ENCODE data around the gene TRIO.

The TRIO gene

GRCh38 chr5:14268738-14269137 lies 125.6 kb downstream of the TRIO start:
- H3K14ac ChIP-seq (ENCODE audit: low read length): peak overlapping the region; percentile 82

GRCh38 chr5:14269395-14269794 lies 126.3 kb downstream of the TRIO start:
- Histone ChIP-seq H4K91ac (ENCODE audit: low read depth, low read length) (no peak overlapping the region), H2BK120ac (ENCODE audit: insufficient read depth, low read length, poor library complexity) (peak overlapping the region; percentile 71), H4K8ac (ENCODE audit: low read depth, low read length) (no peak overlapping the region), H3K79me2 (ENCODE audit: control insufficient read depth, insufficient read depth, low read length, poor library complexity) (peaks cover 4% of the 10 kb centered on the region), H3K9ac (ENCODE audit: low read length) (no peak overlapping the region), H3K14ac (ENCODE audit: low read length) (no peak overlapping the region), H3K9me3 (ENCODE audit: insufficient read depth, low read depth, low read length) (no peaks in the 10 kb centered on the region), H3K27me3 (ENCODE audit: insufficient read depth, low read length) (no peaks in the 10 kb centered on the region), H2AK5ac (ENCODE audit: low read length) (no peak overlapping the region), H2BK12ac (ENCODE audit: low read length) (no peak overlapping the region), H2BK5ac (ENCODE audit: low read depth, low read length, poor library complexity) (peak overlapping the region; percentile 25), H3K4me2 (ENCODE audit: low read length) (peak overlapping the region; percentile 45), H3K79me1 (ENCODE audit: low read length) (peaks cover 20% of the 10 kb centered on the region), H3K18ac (ENCODE audit: low read length) (no peak overlapping the region), H3K4me3 (ENCODE audit: low read depth, low read length) (no peak overlapping the region), H3K23ac (ENCODE audit: low read length) (no peak overlapping the region), H3K4ac (ENCODE audit: low read depth, low read length) (no peak overlapping the region), H3K27ac (ENCODE audit: low read depth, low read length) (peak overlapping the region; percentile 97), H3K4me1 (ENCODE audit: control insufficient read depth in 1 of 2, insufficient read depth in 2 of 2, low read length in 2 of 2) (peaks cover 24 to 30% of the 10 kb centered on the region in 2 experiments), H4K12ac (ENCODE audit: low read depth, low read length) (no peak overlapping the region), H2AFZ (ENCODE audit: insufficient read depth, low read length, poor library complexity) (no peak overlapping the region), H3K36me3 (ENCODE audit: control insufficient read depth in 1 of 2, insufficient read depth in 2 of 2, low read length in 2 of 2) (peaks cover 3 to 4% of the 10 kb centered on the region in 2 experiments)
- DNase-seq: peak in 1 of 2 donors; percentile 35
- no CpG with 5 or more reads among the region's 2 CpGs for WGBS (ENCODE audit: extremely low coverage, insufficient coverage, insufficient read length)

More at GRCh38 chr5:14268738-14269137, 125.6 kb downstream of the TRIO start:
- Histone ChIP-seq H2AK5ac (ENCODE audit: low read length) (peak overlapping the region; percentile 76), H3K36me3 (ENCODE audit: control insufficient read depth in 1 of 2, insufficient read depth in 2 of 2, low read length in 2 of 2) (peaks cover 3 to 4% of the 10 kb centered on the region in 2 experiments), H3K27me3 (ENCODE audit: insufficient read depth, low read length) (no peaks in the 10 kb centered on the region), H3K18ac (ENCODE audit: low read length) (peak overlapping the region; percentile 79), H4K8ac (ENCODE audit: low read depth, low read length) (peak overlapping the region; percentile 71), H3K79me1 (ENCODE audit: low read length) (peaks cover 20% of the 10 kb centered on the region), H4K12ac (ENCODE audit: low read depth, low read length) (no peak overlapping the region), H3K23ac (ENCODE audit: low read length) (no peak overlapping the region), H2BK12ac (ENCODE audit: low read length) (peak overlapping the region; percentile 78), H2AFZ (ENCODE audit: insufficient read depth, low read length, poor library complexity) (peak overlapping the region; percentile 64), H3K79me2 (ENCODE audit: control insufficient read depth, insufficient read depth, low read length, poor library complexity) (peaks cover 4% of the 10 kb centered on the region), H3K9ac (ENCODE audit: low read length) (no peak overlapping the region), H3K4me3 (ENCODE audit: low read depth, low read length) (no peak overlapping the region), H3K9me3 (ENCODE audit: insufficient read depth, low read depth, low read length) (no peaks in the 10 kb centered on the region), H3K27ac (ENCODE audit: low read depth, low read length) (peak overlapping the region; percentile 97), H3K4me1 (ENCODE audit: control insufficient read depth in 1 of 2, insufficient read depth in 2 of 2, low read length in 2 of 2) (peaks cover 24 to 30% of the 10 kb centered on the region in 2 experiments), H3K4ac (ENCODE audit: low read depth, low read length) (peak overlapping the region; percentile 78), H2BK5ac (ENCODE audit: low read depth, low read length, poor library complexity) (peak overlapping the region; percentile 94), H4K91ac (ENCODE audit: low read depth, low read length) (peak overlapping the region; percentile 65), H2BK120ac (ENCODE audit: insufficient read depth, low read length, poor library complexity) (peak overlapping the region; percentile 91), H3K4me2 (ENCODE audit: low read length) (peak overlapping the region; percentile 13)
- WGBS (ENCODE audit: extremely low coverage, insufficient coverage, insufficient read length): no CpG with 5 or more reads among the region's 5 CpGs
- no peak for DNase-seq

GRCh38 chr5:14270209-14270702 lies 127.1 kb downstream of the TRIO start:
- H3K9me3 ChIP-seq (ENCODE audit: insufficient read depth, low read depth, low read length): no peaks in the 10 kb centered on the region
- peaks cover 18% of the 10 kb centered on the region for H3K79me1 ChIP-seq (ENCODE audit: low read length)
- H3K79me2 ChIP-seq (ENCODE audit: control insufficient read depth, insufficient read depth, low read length, poor library complexity): peaks cover 4% of the 10 kb centered on the region
- peak overlapping the region; percentile 97 for H3K27ac ChIP-seq (ENCODE audit: low read depth, low read length)
- no peak overlapping the region for H4K12ac ChIP-seq (ENCODE audit: low read depth, low read length)
- H3K4me1 ChIP-seq (ENCODE audit: control insufficient read depth in 1 of 2, insufficient read depth in 2 of 2, low read length in 2 of 2): peaks cover 22 to 30% of the 10 kb centered on the region in 2 experiments
- H3K4me2 ChIP-seq (ENCODE audit: low read length): peak overlapping the region; percentile 33
- no peak overlapping the region for H3K4me3 ChIP-seq (ENCODE audit: low read depth, low read length)
- H3K36me3 ChIP-seq (ENCODE audit: control insufficient read depth in 1 of 2, insufficient read depth in 2 of 2, low read length in 2 of 2): peaks cover 3 to 4% of the 10 kb centered on the region in 2 experiments
- H3K23ac ChIP-seq (ENCODE audit: low read length): no peak overlapping the region
- DNase-seq: peak in 1 of 2 donors; percentile 79
- H3K27me3 ChIP-seq (ENCODE audit: insufficient read depth, low read length): no peaks in the 10 kb centered on the region
- no peak overlapping the region for H3K9ac ChIP-seq (ENCODE audit: low read length)
- H2BK5ac ChIP-seq (ENCODE audit: low read depth, low read length, poor library complexity): peak overlapping the region; percentile 25
- WGBS (ENCODE audit: extremely low coverage, insufficient coverage, insufficient read length): no CpG with 5 or more reads among the region's 3 CpGs
- H2AFZ ChIP-seq (ENCODE audit: insufficient read depth, low read length, poor library complexity): no peak overlapping the region
- H3K18ac ChIP-seq (ENCODE audit: low read length): no peak overlapping the region
- peak overlapping the region; percentile 16 for H4K91ac ChIP-seq (ENCODE audit: low read depth, low read length)
- no peak overlapping the region for H2AK5ac ChIP-seq (ENCODE audit: low read length)
- H3K14ac ChIP-seq (ENCODE audit: low read length): peak overlapping the region; percentile 11
- peak overlapping the region; percentile 5 for H2BK12ac ChIP-seq (ENCODE audit: low read length)
- H3K4ac ChIP-seq (ENCODE audit: low read depth, low read length): peak overlapping the region; percentile 44
- H4K8ac ChIP-seq (ENCODE audit: low read depth, low read length): no peak overlapping the region
- peak overlapping the region; percentile 77 for H2BK120ac ChIP-seq (ENCODE audit: insufficient read depth, low read length, poor library complexity)

GRCh38 chr5:14272548-14273205 lies 129.5 kb downstream of the TRIO start:
- Histone ChIP-seq H3K4me3 (ENCODE audit: low read depth, low read length) (no peak overlapping the region), H3K36me3 (ENCODE audit: control insufficient read depth in 1 of 2, insufficient read depth in 2 of 2, low read length in 2 of 2) (peaks cover 3 to 4% of the 10 kb centered on the region in 2 experiments), H3K14ac (ENCODE audit: low read length) (no peak overlapping the region), H3K4me2 (ENCODE audit: low read length) (no peak overlapping the region), H3K4ac (ENCODE audit: low read depth, low read length) (no peak overlapping the region), H3K79me1 (ENCODE audit: low read length) (peaks cover 14% of the 10 kb centered on the region), H3K4me1 (ENCODE audit: control insufficient read depth in 1 of 2, insufficient read depth in 2 of 2, low read length in 2 of 2) (peaks cover 21% of the 10 kb centered on the region in 2 experiments), H3K18ac (ENCODE audit: low read length) (no peak overlapping the region), H2BK5ac (ENCODE audit: low read depth, low read length, poor library complexity) (no peak overlapping the region), H3K23ac (ENCODE audit: low read length) (no peak overlapping the region), H3K9ac (ENCODE audit: low read length) (no peak overlapping the region), H2AK5ac (ENCODE audit: low read length) (no peak overlapping the region), H2BK120ac (ENCODE audit: insufficient read depth, low read length, poor library complexity) (no peak overlapping the region), H3K9me3 (ENCODE audit: insufficient read depth, low read depth, low read length) (no peaks in the 10 kb centered on the region), H3K79me2 (ENCODE audit: control insufficient read depth, insufficient read depth, low read length, poor library complexity) (peaks cover 2% of the 10 kb centered on the region), H3K27me3 (ENCODE audit: insufficient read depth, low read length) (no peaks in the 10 kb centered on the region), H4K8ac (ENCODE audit: low read depth, low read length) (no peak overlapping the region), H3K27ac (ENCODE audit: low read depth, low read length) (no peak overlapping the region), H2AFZ (ENCODE audit: insufficient read depth, low read length, poor library complexity) (no peak overlapping the region), H4K12ac (ENCODE audit: low read depth, low read length) (no peak overlapping the region), H4K91ac (ENCODE audit: low read depth, low read length) (no peak overlapping the region), H2BK12ac (ENCODE audit: low read length) (no peak overlapping the region)
- WGBS (ENCODE audit: extremely low coverage, insufficient coverage, insufficient read length): no CpG with 5 or more reads among the region's 4 CpGs
- no peak for DNase-seq

Data from trophoblast cell (in vitro differentiated cells and primary cell).